H9 (cell line): ENCODE measurements around the gene CDH4. TPM values are rescaled to one million over a fixed set of nuclear protein-coding genes. Genes with fewer than 3 reads are reported as not detected.

Experiments
- DNase-seq: peaks from one replicate; pipeline ENCODE4 v3.0.0-alpha.2; 2017
- H2AFZ ChIP-seq: one replicate; pipeline ENCODE4 v1.6.1; 2013; ENCODE audit warnings: mild to moderate bottlenecking, low read length, control low read depth, moderate library complexity
- H2AK5ac ChIP-seq: 2 replicates; pipeline ENCODE4 v1.6.1; 2013; ENCODE audit warnings: low read length, control low read depth, mixed read lengths; ENCODE audit not compliant: insufficient read length
- H2BK120ac ChIP-seq: one replicate; pipeline ENCODE4 v1.6.1; 2013; ENCODE audit warnings: low read depth, mild to moderate bottlenecking, low read length, control low read depth, inconsistent platforms; ENCODE audit not compliant: poor library complexity, severe bottlenecking
- H2BK12ac ChIP-seq: 2 replicates; pipeline ENCODE4 v1.6.1; 2013; ENCODE audit warnings: low read length, control low read depth, mixed read lengths, low read depth; ENCODE audit not compliant: insufficient read length
- H2BK15ac ChIP-seq: 2 replicates; pipeline ENCODE4 v1.6.1; 2013; ENCODE audit warnings: low read depth, low read length, control low read depth
- H2BK20ac ChIP-seq: one replicate; pipeline ENCODE4 v1.6.1; 2013; ENCODE audit warnings: low read depth, mild to moderate bottlenecking, low read length, control low read depth, inconsistent platforms; ENCODE audit not compliant: poor library complexity, severe bottlenecking
- H2BK5ac ChIP-seq: 2 replicates; pipeline ENCODE4 v1.6.1; 2013; ENCODE audit warnings: low read length, control low read depth, mixed read lengths; ENCODE audit not compliant: insufficient read length
- H3K14ac ChIP-seq: 2 replicates; pipeline ENCODE4 v1.6.1; 2013; ENCODE audit warnings: low read length, control low read depth; ENCODE audit not compliant: insufficient read depth
- H3K18ac ChIP-seq: 2 replicates; pipeline ENCODE4 v1.6.1; 2013; ENCODE audit warnings: low read depth, mild to moderate bottlenecking, mixed read lengths, low read length, control low read depth; ENCODE audit not compliant: insufficient read length
- H3K23ac ChIP-seq: 2 replicates; pipeline ENCODE4 v1.6.1; 2013; ENCODE audit warnings: low read length, control low read depth, mixed read lengths, low read depth; ENCODE audit not compliant: insufficient read length
- H3K23me2 ChIP-seq: 2 replicates; pipeline ENCODE4 v1.6.1; 2013; ENCODE audit warnings: low read depth, mild to moderate bottlenecking, mixed read lengths, low read length, control low read depth; ENCODE audit not compliant: insufficient read length, poor library complexity, severe bottlenecking
- H3K27ac ChIP-seq: 2 replicates; pipeline ENCODE4 v1.5.1; 2013; ENCODE audit warnings: low read length, control low read depth, mixed read lengths, low read depth; ENCODE audit not compliant: insufficient read length
- H3K27me3 ChIP-seq: 2 replicates; pipeline ENCODE4 v1.6.1; 2013; ENCODE audit warnings: low read length, control low read depth, inconsistent platforms; ENCODE audit not compliant: insufficient read depth
- H3K4ac ChIP-seq: 2 replicates; pipeline ENCODE4 v1.6.1; 2013; ENCODE audit warnings: low read depth, mild to moderate bottlenecking, control low read depth, inconsistent platforms, low read length, moderate library complexity
- H3K4me1 ChIP-seq: 2 replicates; pipeline ENCODE4 v1.6.1; 2013; ENCODE audit warnings: low read length, control low read depth, inconsistent platforms; ENCODE audit not compliant: insufficient read depth
- H3K4me2 ChIP-seq: 2 replicates; pipeline ENCODE4 v1.6.1; 2013; ENCODE audit warnings: low read length, control low read depth, mixed read lengths; ENCODE audit not compliant: insufficient read length, insufficient read depth
- H3K56ac ChIP-seq: 2 replicates; pipeline ENCODE4 v1.6.1; 2013; ENCODE audit warnings: low read depth, mild to moderate bottlenecking, mixed read lengths, low read length, control low read depth; ENCODE audit not compliant: insufficient read length
- H3K79me1 ChIP-seq: 2 replicates; pipeline ENCODE4 v1.6.1; 2013; ENCODE audit warnings: low read depth, mild to moderate bottlenecking, moderate library complexity, low read length, control low read depth, inconsistent platforms; ENCODE audit not compliant: insufficient read depth, poor library complexity, severe bottlenecking
- H3K79me2 ChIP-seq: 2 replicates; pipeline ENCODE4 v1.6.1; 2013; ENCODE audit warnings: low read length, control low read depth, inconsistent platforms; ENCODE audit not compliant: insufficient read depth
- H3K9ac ChIP-seq: 2 replicates; pipeline ENCODE4 v1.6.1; 2013; ENCODE audit warnings: low read length, control low read depth, mixed read lengths; ENCODE audit not compliant: insufficient read length; ENCODE audit errors: extremely low read depth
- H3K9me3 ChIP-seq: one replicate; pipeline ENCODE4 v1.6.1; 2013; ENCODE audit warnings: low read depth, low read length, inconsistent platforms; ENCODE audit not compliant: control insufficient read depth
- H3T11ph ChIP-seq: one replicate; pipeline ENCODE4 v1.6.1; 2013; ENCODE audit warnings: mild to moderate bottlenecking, low read length, control low read depth, inconsistent platforms
- H4K20me1 ChIP-seq: one replicate; pipeline ENCODE4 v1.6.1; 2013; ENCODE audit not compliant: control insufficient read depth, insufficient read length, insufficient read depth
- H4K5ac ChIP-seq: 2 replicates; pipeline ENCODE4 v1.6.1; 2013; ENCODE audit warnings: low read depth, mild to moderate bottlenecking, mixed read lengths, low read length, control low read depth; ENCODE audit not compliant: insufficient read length
- H4K8ac ChIP-seq: replicated peaks from 2 replicates; pipeline ENCODE4 v1.6.1; 2013; ENCODE audit warnings: low read length, control low read depth, mixed read lengths, low read depth; ENCODE audit not compliant: insufficient read length
- H4K91ac ChIP-seq: 2 replicates; pipeline ENCODE4 v1.6.1; 2013; ENCODE audit warnings: low read depth, mild to moderate bottlenecking, moderate library complexity, mixed read lengths, low read length, control low read depth; ENCODE audit not compliant: insufficient read length
- H3K27ac Mint-ChIP-seq, 3 experiments: 2 replicates in 2 of 3; 3 replicates in 1 of 3; pipeline ENCODE4 v1.8.0; 2020 to 2021; ENCODE audit warnings: mixed read lengths in 3 of 3, mild to moderate bottlenecking in 1 of 3, moderate library complexity in 1 of 3
- H3K27me3 Mint-ChIP-seq: 2 replicates; pipeline ENCODE4 v1.8.0; 2021; ENCODE audit warnings: low read depth, mild to moderate bottlenecking, moderate library complexity, mixed read lengths
- H3K36me3 Mint-ChIP-seq, 3 experiments: 2 replicates in 2 of 3; 3 replicates in 1 of 3; pipeline ENCODE4 v1.8.0; 2020 to 2021; ENCODE audit warnings: low read depth in 3 of 3, mixed read lengths in 3 of 3; ENCODE audit not compliant: insufficient read depth in 1 of 3
- H3K4me1 Mint-ChIP-seq, 2 experiments: 2 replicates each; pipeline ENCODE4 v1.8.0; 2020; ENCODE audit warnings: mixed read lengths in 2 of 2
- H3K4me3 Mint-ChIP-seq, 2 experiments: 2 replicates in 1 of 2; 3 replicates in 1 of 2; pipeline ENCODE4 v1.8.0; 2020 to 2021; ENCODE audit warnings: mild to moderate bottlenecking in 2 of 2, mixed read lengths in 2 of 2, moderate library complexity in 1 of 2
- H3K9me3 Mint-ChIP-seq, 2 experiments: 2 replicates in 1 of 2; 3 replicates in 1 of 2; pipeline ENCODE4 v1.8.0; 2020; ENCODE audit warnings: mild to moderate bottlenecking in 2 of 2, mixed read lengths in 2 of 2, moderate library complexity in 1 of 2
- WGBS: extraction: QIAGEN DNeasy Blood & Tissue Kit; methylation state at CpG from one replicate; pipeline ENCODE4 v1.1.7; 2013; ENCODE audit warnings: missing lambda C conversion rate, low lambda C conversion rate, mixed read lengths; ENCODE audit not compliant: insufficient read length; ENCODE audit errors: extremely low coverage; 5-methylcytosine and 5-hydroxymethylcytosine counted together
- total RNA-seq: library from RNA; stranded (reverse); gene quantifications from 2 replicates; pipeline ENCODE4 v1.2.1, GENCODE V29; 2021
- TF ChIP-seq, protein P1 (sequence below): fragments of 200-600 bp; sonication (generic); conservative IDR thresholded peaks from 3 replicates; pipeline ENCODE4 v1.8.0; 2021; ENCODE audit warnings: antibody characterized with exemption, mild to moderate bottlenecking

Gene CDH4
- total RNA-seq, 1 experiment from 2014 or later, result 3.0 TPM

- no peak overlapping the region for H2BK120ac ChIP-seq
- DNase-seq, result no peak
- H2BK20ac ChIP-seq, result no peak overlapping the region
- H4K20me1 ChIP-seq, result no peaks in the 10 kb centered on the region
- H3K9ac ChIP-seq, result no peak overlapping the region
- H3K79me1 ChIP-seq, result no peaks in the 10 kb centered on the region
- TF ChIP-seq, protein P1, sequence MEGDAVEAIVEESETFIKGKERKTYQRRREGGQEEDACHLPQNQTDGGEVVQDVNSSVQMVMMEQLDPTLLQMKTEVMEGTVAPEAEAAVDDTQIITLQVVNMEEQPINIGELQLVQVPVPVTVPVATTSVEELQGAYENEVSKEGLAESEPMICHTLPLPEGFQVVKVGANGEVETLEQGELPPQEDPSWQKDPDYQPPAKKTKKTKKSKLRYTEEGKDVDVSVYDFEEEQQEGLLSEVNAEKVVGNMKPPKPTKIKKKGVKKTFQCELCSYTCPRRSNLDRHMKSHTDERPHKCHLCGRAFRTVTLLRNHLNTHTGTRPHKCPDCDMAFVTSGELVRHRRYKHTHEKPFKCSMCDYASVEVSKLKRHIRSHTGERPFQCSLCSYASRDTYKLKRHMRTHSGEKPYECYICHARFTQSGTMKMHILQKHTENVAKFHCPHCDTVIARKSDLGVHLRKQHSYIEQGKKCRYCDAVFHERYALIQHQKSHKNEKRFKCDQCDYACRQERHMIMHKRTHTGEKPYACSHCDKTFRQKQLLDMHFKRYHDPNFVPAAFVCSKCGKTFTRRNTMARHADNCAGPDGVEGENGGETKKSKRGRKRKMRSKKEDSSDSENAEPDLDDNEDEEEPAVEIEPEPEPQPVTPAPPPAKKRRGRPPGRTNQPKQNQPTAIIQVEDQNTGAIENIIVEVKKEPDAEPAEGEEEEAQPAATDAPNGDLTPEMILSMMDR, result no peak
- H3K4me1 ChIP-seq, result no peaks in the 10 kb centered on the region
- Mint-ChIP-seq H3K27me3 (peaks cover 42% of the 10 kb centered on the region), H3K36me3 (no peaks in the 10 kb centered on the region), H3K4me1 (no peaks in the 10 kb centered on the region; a peak in 1 of 4 replicates), H3K4me3 (no peak overlapping the region), H3K9me3 (no peaks in the 10 kb centered on the region), H3K27ac (no peak overlapping the region)
- no peak overlapping the region for H4K91ac ChIP-seq
- H3K56ac ChIP-seq, result no peak overlapping the region
- H3K14ac ChIP-seq, result no peak overlapping the region
- H3K23ac ChIP-seq, result no peak overlapping the region
- H2BK12ac ChIP-seq, result no peak overlapping the region
- no peaks in the 10 kb centered on the region for H3K23me2 ChIP-seq
- no peak overlapping the region for H4K5ac ChIP-seq
- no peak overlapping the region for H2BK5ac ChIP-seq
- H3K4me2 ChIP-seq, result no peak overlapping the region
- H3K18ac ChIP-seq, result no peak overlapping the region
- H2AK5ac ChIP-seq, result no peak overlapping the region
- no CpG with 5 or more reads among the region's 8 CpGs for WGBS
- no peak overlapping the region for H2BK15ac ChIP-seq
- H3K27me3 ChIP-seq, result no peaks in the 10 kb centered on the region; the same call in 1 of the 2 replicates
- no peak overlapping the region for H2AFZ ChIP-seq
- no peaks in the 10 kb centered on the region for H3K79me2 ChIP-seq
- no peak overlapping the region for H3T11ph ChIP-seq
- no peak overlapping the region for H4K8ac ChIP-seq
- H3K4ac ChIP-seq, result no peak overlapping the region
- H3K9me3 ChIP-seq, result no peaks in the 10 kb centered on the region
- H3K27ac ChIP-seq, result no peak overlapping the region
Measured at GRCh38 chr20:61771805-61772350, 519.8 kb downstream of the CDH4 start.
